ENCODE measurements around the gene ARL10. TPM values are rescaled to one million over a fixed set of nuclear protein-coding genes. Genes with fewer than 3 reads are reported as not detected.

ARL10 gene
- total RNA-seq, 1 experiment from 2014 or later = 0.05 TPM

GRCh38 chr5:176381979-176382378, 16.7 kb downstream of the ARL10 start:
- H4K20me1 ChIP-seq (ENCODE audit: insufficient read depth) = peaks cover 13% of the 10 kb centered on the region; the same call in 1 of the 2 replicates
- DNase-seq (ENCODE audit: low read depth, low spot score) = no peak
- intact Hi-C loops (cut with micrococcal nuclease) = no loop called here
- no peak overlapping the region for H3K4me2 ChIP-seq (ENCODE audit: low read length)
- H3K4me3 ChIP-seq (replicated peaks in 1 of 2; ENCODE audit: low read depth in 1 of 2, low read length in 2 of 2) = no peak overlapping the region
- H3K9ac ChIP-seq (ENCODE audit: low read length) = no peak overlapping the region
- no TSS peak for BruUV-seq (replicated peaks)
- TF ChIP-seq YY1 (IDR thresholded peaks at IDR 0.05; ENCODE audit: extremely low read depth, insufficient replicate concordance, low read depth, low read length) (no peak), FOSL1 (IDR thresholded peaks at IDR 0.05; ENCODE audit: low read depth) (no peak), SIN3A (IDR thresholded peaks at IDR 0.05; ENCODE audit: low read depth) (no peak), POLR2AphosphoS5 (IDR thresholded peaks at IDR 0.05; ENCODE audit: low read depth, low read length) (no peak), SRF (IDR thresholded peaks at IDR 0.05; ENCODE audit: low read depth) (no peak), POLR2A (IDR thresholded peaks at IDR 0.05; ENCODE audit: borderline replicate concordance, extremely low read depth, insufficient read depth, insufficient read length) (no peak), ZNF274 (IDR thresholded peaks at IDR 0.05; ENCODE audit: low read depth, low read length) (no peak), ELF1 (IDR thresholded peaks at IDR 0.05; ENCODE audit: borderline replicate concordance, low read depth) (no peak), CEBPB (IDR thresholded peaks at IDR 0.05; ENCODE audit: low read depth) (no peak), EGR1 (IDR thresholded peaks at IDR 0.05; ENCODE audit: low read depth) (no peak), JUND (IDR thresholded peaks at IDR 0.05) (no peak)
- TF ChIP-seq, protein P1, sequence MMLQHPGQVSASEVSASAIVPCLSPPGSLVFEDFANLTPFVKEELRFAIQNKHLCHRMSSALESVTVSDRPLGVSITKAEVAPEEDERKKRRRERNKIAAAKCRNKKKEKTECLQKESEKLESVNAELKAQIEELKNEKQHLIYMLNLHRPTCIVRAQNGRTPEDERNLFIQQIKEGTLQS (IDR thresholded peaks at IDR 0.05) = no peak
- TF ChIP-seq, protein P2, sequence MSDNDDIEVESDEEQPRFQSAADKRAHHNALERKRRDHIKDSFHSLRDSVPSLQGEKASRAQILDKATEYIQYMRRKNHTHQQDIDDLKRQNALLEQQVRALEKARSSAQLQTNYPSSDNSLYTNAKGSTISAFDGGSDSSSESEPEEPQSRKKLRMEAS (IDR thresholded peaks at IDR 0.05) = no peak
- H3K27me3 ChIP-seq (ENCODE audit: insufficient read depth, low read length) = no peaks in the 10 kb centered on the region
- H3K9me2 ChIP-seq (ENCODE audit: insufficient read depth) = no peaks in the 10 kb centered on the region
- RAD21 ChIA-PET (ENCODE audit: low non-redundant PET in 1 of 2, low total read pairs in 2 of 2, uncharacterized antibody in 2 of 2, unreplicated experiment in 2 of 2) = no interaction called here
- POLR2A ChIA-PET = no interaction called here
- H3K4me1 ChIP-seq (ENCODE audit: control insufficient read depth in 1 of 2, insufficient read depth in 2 of 2, low read length in 2 of 2) = peaks cover 5 to 7% of the 10 kb centered on the region in 2 experiments; a peak in 3 of 4 replicates
- no peak for ATAC-seq
- peaks cover 31% of the 10 kb centered on the region for H3K79me2 ChIP-seq (ENCODE audit: insufficient read depth, low read length)
- H2AFZ ChIP-seq (ENCODE audit: low read depth, low read length, poor library complexity, severe bottlenecking) = no peak overlapping the region
- no peak overlapping the region for H3K27ac ChIP-seq (ENCODE audit: low read depth, low read length)
- peaks cover 35 to 62% of the 10 kb centered on the region in 2 experiments; a peak in 3 of 4 replicates for H3K36me3 ChIP-seq (ENCODE audit: control insufficient read depth in 1 of 2, insufficient read depth in 2 of 2, low read length in 2 of 2)
- H3K9me3 ChIP-seq (ENCODE audit: control insufficient read depth in 1 of 2, insufficient read depth in 1 of 2, low read depth in 1 of 2, low read length in 2 of 2) = no peaks in the 10 kb centered on the region
- CTCF ChIA-PET = interaction anchor here (0.6 kb wide), 1 partner anchor 12 kb away, joined by 3 read pairs; no protein-coding TSS in a partner anchor
